Panc1 (cell line): ENCODE results near the gene ACOXL. TPM values are rescaled to one million over a fixed set of nuclear protein-coding genes. Genes with fewer than 3 reads are reported as not detected.

ENCODE experiments used
- ATAC-seq: fragments of 200-7000 bp; cut with Tn5 transposase; 2 replicates; pipeline ENCODE4 v1.9.1; 2020; ENCODE audit warnings: mild to moderate bottlenecking, moderate library complexity
- BruUV-seq: library from RNA; stranded (reverse); fragments of 400-500 nt; replicated peaks from 2 replicates; lab custom pipeline; 2021; lab: Mats Ljungman, UMichigan
- CTCF ChIA-PET: fragments of 300-600 bp; sonication (Branson Sonifier 250); formaldehyde crosslinking; loops from one replicate; lab custom pipeline; 2022; ENCODE audit warnings: antibody characterized with exemption; lab: Charles Lee
- POLR2A ChIA-PET: fragments of 300-600 bp; sonication (Branson Sonifier 250); formaldehyde crosslinking; loops from one replicate; lab custom pipeline; 2022; ENCODE audit warnings: antibody characterized with exemption; lab: Charles Lee
- DNase-seq: peaks from one replicate; pipeline ENCODE4 v3.0.0-alpha.2; 2010; ENCODE audit warnings: low read depth, low spot score
- H3K27ac ChIP-seq: 2 replicates; pipeline ENCODE4 v1.5.1; 2011; ENCODE audit warnings: mild to moderate bottlenecking, low read length, inconsistent platforms
- H3K27me3 ChIP-seq: fragments of 200-500 bp; sonication (Bioruptor generic); 2 replicates; pipeline ENCODE4 v1.6.0; 2014; ENCODE audit warnings: low read length, inconsistent platforms; ENCODE audit not compliant: control insufficient read depth, insufficient read depth
- H3K36me3 ChIP-seq: fragments of 200-500 bp; sonication (Bioruptor generic); 2 replicates; pipeline ENCODE4 v1.5.1; 2014; ENCODE audit warnings: inconsistent platforms, mild to moderate bottlenecking, low read length, moderate library complexity; ENCODE audit not compliant: control insufficient read depth, insufficient read depth
- H3K4me1 ChIP-seq: 2 replicates; pipeline ENCODE4 v1.5.1; 2011; ENCODE audit warnings: inconsistent platforms, mild to moderate bottlenecking, low read length, moderate library complexity; ENCODE audit not compliant: control insufficient read depth, insufficient read depth
- H3K4me3 ChIP-seq, 2 experiments: 2 replicates each; pipeline ENCODE4 v1.5.1; 2011 to 2012; ENCODE audit warnings: low read depth in 2 of 2, low read length in 2 of 2, mild to moderate bottlenecking in 2 of 2, inconsistent platforms in 1 of 2, moderate library complexity in 1 of 2
- H3K9me3 ChIP-seq: fragments of 200-500 bp; sonication (Bioruptor generic); 2 replicates; pipeline ENCODE4 v1.5.1; 2014; ENCODE audit warnings: low read depth, mild to moderate bottlenecking, inconsistent platforms, low read length, moderate library complexity; ENCODE audit not compliant: control insufficient read depth, insufficient read depth
- POLR2AphosphoS5 ChIP-seq: IDR thresholded peaks from 2 replicates; pipeline ENCODE4 v1.6.1; 2012; ENCODE audit warnings: mild to moderate bottlenecking, low read depth, low read length, moderate library complexity
- SIN3A ChIP-seq: IDR thresholded peaks from 2 replicates; pipeline ENCODE4 v1.6.1; 2012; ENCODE audit warnings: low read depth, mild to moderate bottlenecking, low read length, moderate library complexity, borderline replicate concordance; ENCODE audit not compliant: insufficient read depth
- TCF7L2 ChIP-seq: IDR thresholded peaks from 2 replicates; pipeline ENCODE4 v1.6.1; 2011; ENCODE audit warnings: mild to moderate bottlenecking, low read depth, low read length, inconsistent platforms
- in situ Hi-C: cut with HindIII; loops from 2 replicates; pipeline ENCODE4 v1.10.0; 2016; ENCODE audit warnings: low sequenced_read_pairs, low pct_unique_long_range_greater_than_20kb
- intact Hi-C: fragments of 100-400 bp; cut with micrococcal nuclease; formaldehyde crosslinking; loops from one replicate; pipeline ENCODE4 v1.10.0; 2022; ENCODE audit not compliant: unreplicated experiment
- total RNA-seq: library from RNA; stranded (reverse); gene quantifications from one replicate; pipeline ENCODE4 v1.2.1, GENCODE V29; 2021; ENCODE audit not compliant: unreplicated experiment
- TF ChIP-seq, protein P1 (sequence below), 2 experiments: IDR thresholded peaks; 2 replicates each; pipeline ENCODE4 v1.6.1; 2011 to 2012; ENCODE audit warnings: low read depth in 2 of 2, control low read depth in 1 of 2, low read length in 1 of 2, mild to moderate bottlenecking in 1 of 2, moderate library complexity in 1 of 2; ENCODE audit not compliant: insufficient read depth in 1 of 2
- TF ChIP-seq, protein P2 (sequence below): fragments of 450-650 bp; IDR thresholded peaks from 2 replicates; pipeline ENCODE4 v1.5.1; 2017; ENCODE audit warnings: mild to moderate bottlenecking

Gene ACOXL
- total RNA-seq, 1 experiment from 2014 or later: 4.9 TPM

DNA sequence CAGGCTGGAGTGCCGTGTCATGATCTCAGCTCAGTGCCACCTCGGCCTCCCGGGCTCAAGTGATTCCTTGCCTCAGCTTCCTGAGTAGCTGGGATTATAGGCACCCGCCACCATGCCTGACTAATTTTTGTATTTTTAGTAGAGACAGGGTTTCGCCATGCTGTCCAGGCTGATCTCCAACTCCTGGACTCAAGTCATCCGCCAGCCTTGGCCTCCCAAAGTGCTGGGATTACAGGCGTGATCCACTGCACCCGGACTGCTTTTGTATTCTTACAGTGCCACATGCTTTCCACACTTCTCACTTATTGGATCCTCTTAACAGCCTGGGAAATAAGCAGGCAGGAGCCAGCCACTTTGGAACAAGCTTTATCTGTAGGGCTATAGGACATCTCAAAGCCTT lies 363.1 kb downstream of the ACOXL start:
- H3K4me3 ChIP-seq: no peak overlapping the region
- no peak for TF ChIP-seq SIN3A
- TF ChIP-seq, protein P1, sequence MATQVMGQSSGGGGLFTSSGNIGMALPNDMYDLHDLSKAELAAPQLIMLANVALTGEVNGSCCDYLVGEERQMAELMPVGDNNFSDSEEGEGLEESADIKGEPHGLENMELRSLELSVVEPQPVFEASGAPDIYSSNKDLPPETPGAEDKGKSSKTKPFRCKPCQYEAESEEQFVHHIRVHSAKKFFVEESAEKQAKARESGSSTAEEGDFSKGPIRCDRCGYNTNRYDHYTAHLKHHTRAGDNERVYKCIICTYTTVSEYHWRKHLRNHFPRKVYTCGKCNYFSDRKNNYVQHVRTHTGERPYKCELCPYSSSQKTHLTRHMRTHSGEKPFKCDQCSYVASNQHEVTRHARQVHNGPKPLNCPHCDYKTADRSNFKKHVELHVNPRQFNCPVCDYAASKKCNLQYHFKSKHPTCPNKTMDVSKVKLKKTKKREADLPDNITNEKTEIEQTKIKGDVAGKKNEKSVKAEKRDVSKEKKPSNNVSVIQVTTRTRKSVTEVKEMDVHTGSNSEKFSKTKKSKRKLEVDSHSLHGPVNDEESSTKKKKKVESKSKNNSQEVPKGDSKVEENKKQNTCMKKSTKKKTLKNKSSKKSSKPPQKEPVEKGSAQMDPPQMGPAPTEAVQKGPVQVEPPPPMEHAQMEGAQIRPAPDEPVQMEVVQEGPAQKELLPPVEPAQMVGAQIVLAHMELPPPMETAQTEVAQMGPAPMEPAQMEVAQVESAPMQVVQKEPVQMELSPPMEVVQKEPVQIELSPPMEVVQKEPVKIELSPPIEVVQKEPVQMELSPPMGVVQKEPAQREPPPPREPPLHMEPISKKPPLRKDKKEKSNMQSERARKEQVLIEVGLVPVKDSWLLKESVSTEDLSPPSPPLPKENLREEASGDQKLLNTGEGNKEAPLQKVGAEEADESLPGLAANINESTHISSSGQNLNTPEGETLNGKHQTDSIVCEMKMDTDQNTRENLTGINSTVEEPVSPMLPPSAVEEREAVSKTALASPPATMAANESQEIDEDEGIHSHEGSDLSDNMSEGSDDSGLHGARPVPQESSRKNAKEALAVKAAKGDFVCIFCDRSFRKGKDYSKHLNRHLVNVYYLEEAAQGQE (IDR thresholded peaks at IDR 0.05; ENCODE audit: insufficient read depth in 1 of 2, low read depth in 2 of 2, low read length in 1 of 2): no peak
- TF ChIP-seq TCF7L2: no peak
- no peak for TF ChIP-seq POLR2AphosphoS5
- TF ChIP-seq, protein P2, sequence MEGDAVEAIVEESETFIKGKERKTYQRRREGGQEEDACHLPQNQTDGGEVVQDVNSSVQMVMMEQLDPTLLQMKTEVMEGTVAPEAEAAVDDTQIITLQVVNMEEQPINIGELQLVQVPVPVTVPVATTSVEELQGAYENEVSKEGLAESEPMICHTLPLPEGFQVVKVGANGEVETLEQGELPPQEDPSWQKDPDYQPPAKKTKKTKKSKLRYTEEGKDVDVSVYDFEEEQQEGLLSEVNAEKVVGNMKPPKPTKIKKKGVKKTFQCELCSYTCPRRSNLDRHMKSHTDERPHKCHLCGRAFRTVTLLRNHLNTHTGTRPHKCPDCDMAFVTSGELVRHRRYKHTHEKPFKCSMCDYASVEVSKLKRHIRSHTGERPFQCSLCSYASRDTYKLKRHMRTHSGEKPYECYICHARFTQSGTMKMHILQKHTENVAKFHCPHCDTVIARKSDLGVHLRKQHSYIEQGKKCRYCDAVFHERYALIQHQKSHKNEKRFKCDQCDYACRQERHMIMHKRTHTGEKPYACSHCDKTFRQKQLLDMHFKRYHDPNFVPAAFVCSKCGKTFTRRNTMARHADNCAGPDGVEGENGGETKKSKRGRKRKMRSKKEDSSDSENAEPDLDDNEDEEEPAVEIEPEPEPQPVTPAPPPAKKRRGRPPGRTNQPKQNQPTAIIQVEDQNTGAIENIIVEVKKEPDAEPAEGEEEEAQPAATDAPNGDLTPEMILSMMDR: no peak
- no peak overlapping the region for H3K27ac ChIP-seq
- no peaks in the 10 kb centered on the region for H3K4me1 ChIP-seq
- ChIA-PET CTCF (no interaction called here), POLR2A (no interaction called here)
- H3K27me3 ChIP-seq: peaks cover 2% of the 10 kb centered on the region; the same call in 1 of the 2 replicates
- H3K9me3 ChIP-seq: no peaks in the 10 kb centered on the region
- DNase-seq: no peak
- intact Hi-C loops: no loop called here
- in situ Hi-C loops: no loop called here
- ATAC-seq: no peak
- no peaks in the 10 kb centered on the region for H3K36me3 ChIP-seq
- no TSS peak for BruUV-seq

- no peaks in the 10 kb centered on the region for H3K27me3 ChIP-seq
- no peak overlapping the region for H3K4me3 ChIP-seq
- in situ Hi-C loops (no loop called here), intact Hi-C loops (no loop called here)
- POLR2A ChIA-PET: no interaction called here
- H3K36me3 ChIP-seq: no peaks in the 10 kb centered on the region
- no peaks in the 10 kb centered on the region for H3K9me3 ChIP-seq
- ATAC-seq: no peak
- DNase-seq: no peak
- no peak overlapping the region for H3K27ac ChIP-seq
- CTCF ChIA-PET: no interaction called here
- TF ChIP-seq, protein P1 (IDR thresholded peaks at IDR 0.05; ENCODE audit: insufficient read depth in 1 of 2, low read depth in 2 of 2, low read length in 1 of 2): no peak
- TF ChIP-seq SIN3A (no peak), POLR2AphosphoS5 (no peak), TCF7L2 (no peak)
- TF ChIP-seq, protein P2: no peak
- H3K4me1 ChIP-seq: no peaks in the 10 kb centered on the region
- no TSS peak for BruUV-seq
Measured at GRCh38 chr2:111099402-111099801, 367.0 kb downstream of the ACOXL start.
